Loucy (cell line): ENCODE data around the gene SLAMF1.

Experiments
- EZH2phosphoT487 ChIP-seq: fragments of 200-600 bp; IDR thresholded peaks from 2 replicates; pipeline ENCODE4 v1.6.1; 2018; ENCODE audit warnings: antibody characterized with exemption, mild to moderate bottlenecking, moderate library complexity, borderline replicate concordance
- TF ChIP-seq, protein P1 (sequence below): fragments of 200-600 bp; sonication (generic); conservative IDR thresholded peaks from 2 replicates; pipeline ENCODE4 v1.5.1; 2014; ENCODE audit warnings: mild to moderate bottlenecking, antibody characterized with exemption, low read length

DNA sequence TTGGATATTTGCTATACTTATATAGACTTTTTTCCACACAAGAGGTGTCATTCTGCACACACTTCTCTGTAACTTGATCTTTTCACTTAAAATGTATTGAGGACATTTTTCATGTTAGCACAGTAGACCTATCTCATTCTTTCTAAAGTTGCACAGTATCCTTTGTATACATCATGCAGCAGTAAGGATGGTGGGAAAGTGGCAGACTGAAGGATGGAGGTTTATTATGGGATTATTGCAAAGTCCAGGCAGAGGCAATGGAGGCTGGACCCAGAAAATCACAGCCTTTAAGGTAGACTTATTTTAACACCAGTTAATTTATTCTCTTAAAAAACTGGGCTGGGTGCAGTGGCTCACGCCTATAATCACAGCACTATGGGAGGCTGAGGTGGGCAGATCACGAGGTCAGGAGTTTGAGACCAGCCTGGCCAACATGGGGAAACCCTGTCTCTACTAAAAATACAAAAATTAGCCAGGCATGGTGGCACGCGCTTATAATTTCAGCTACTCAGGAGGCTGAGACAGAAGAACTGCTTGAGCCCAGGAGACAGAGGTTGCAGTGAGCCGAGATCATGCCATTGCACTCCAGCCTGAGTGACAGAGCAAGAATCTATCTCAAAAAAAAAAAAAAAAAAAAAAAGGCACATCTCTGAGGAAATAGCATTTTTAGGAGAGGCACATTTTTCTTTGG lies 25.8 kb downstream of the SLAMF1 start:
- TF ChIP-seq, protein P1, sequence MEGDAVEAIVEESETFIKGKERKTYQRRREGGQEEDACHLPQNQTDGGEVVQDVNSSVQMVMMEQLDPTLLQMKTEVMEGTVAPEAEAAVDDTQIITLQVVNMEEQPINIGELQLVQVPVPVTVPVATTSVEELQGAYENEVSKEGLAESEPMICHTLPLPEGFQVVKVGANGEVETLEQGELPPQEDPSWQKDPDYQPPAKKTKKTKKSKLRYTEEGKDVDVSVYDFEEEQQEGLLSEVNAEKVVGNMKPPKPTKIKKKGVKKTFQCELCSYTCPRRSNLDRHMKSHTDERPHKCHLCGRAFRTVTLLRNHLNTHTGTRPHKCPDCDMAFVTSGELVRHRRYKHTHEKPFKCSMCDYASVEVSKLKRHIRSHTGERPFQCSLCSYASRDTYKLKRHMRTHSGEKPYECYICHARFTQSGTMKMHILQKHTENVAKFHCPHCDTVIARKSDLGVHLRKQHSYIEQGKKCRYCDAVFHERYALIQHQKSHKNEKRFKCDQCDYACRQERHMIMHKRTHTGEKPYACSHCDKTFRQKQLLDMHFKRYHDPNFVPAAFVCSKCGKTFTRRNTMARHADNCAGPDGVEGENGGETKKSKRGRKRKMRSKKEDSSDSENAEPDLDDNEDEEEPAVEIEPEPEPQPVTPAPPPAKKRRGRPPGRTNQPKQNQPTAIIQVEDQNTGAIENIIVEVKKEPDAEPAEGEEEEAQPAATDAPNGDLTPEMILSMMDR = no peak
- TF ChIP-seq EZH2phosphoT487 = no peak
